ENCODE results near the gene SPATA13. TPM values are rescaled to one million over a fixed set of nuclear protein-coding genes. Genes with fewer than 3 reads are reported as not detected.

SPATA13 gene
- total RNA-seq, 3 donors from 2014 or later = 6.6 to 84.7 (median 58.7) TPM

- Histone ChIP-seq H3K4me1 (no peaks in the 10 kb centered on the region), H3K36me3 (peaks cover 5% of the 10 kb centered on the region), H3K4me3 (no peak overlapping the region), H3K27ac (no peak overlapping the region), H3K9me3 (no peaks in the 10 kb centered on the region), H3K27me3 (no peaks in the 10 kb centered on the region)
- TF ChIP-seq CTCF (IDR thresholded peaks at IDR 0.05) (no peak), POLR2AphosphoS5 (IDR thresholded peaks at IDR 0.05) (no peak), POLR2A (IDR thresholded peaks at IDR 0.05) (no peak)
- intact Hi-C loops (cut with DNase I; ENCODE audit: low total_unique reads) = no loop called here
- DNase-seq (ENCODE audit: low spot score in 2 of 2) = no peak
Observed at GRCh38 chr13:24301911-24302310, 141.4 kb downstream of the SPATA13 start.

GRCh38 chr13:24304620-24305019 lies 144.1 kb downstream of the SPATA13 start:
- TF ChIP-seq POLR2AphosphoS5 (IDR thresholded peaks at IDR 0.05) (no peak), CTCF (IDR thresholded peaks at IDR 0.05) (no peak)
- H3K36me3 ChIP-seq = no peaks in the 10 kb centered on the region
- no peak overlapping the region for H3K4me3 ChIP-seq
- H3K4me1 ChIP-seq = no peaks in the 10 kb centered on the region
- no peaks in the 10 kb centered on the region for H3K9me3 ChIP-seq
- intact Hi-C loops (cut with DNase I; ENCODE audit: low total_unique reads) = no loop called here
- H3K27ac ChIP-seq = no peak overlapping the region
- H3K27me3 ChIP-seq = no peaks in the 10 kb centered on the region
- DNase-seq (ENCODE audit: low spot score in 2 of 2) = no peak

- Histone ChIP-seq H3K9me3 (no peaks in the 10 kb centered on the region), H3K27ac (no peak overlapping the region), H3K4me1 (no peaks in the 10 kb centered on the region), H3K4me3 (no peak overlapping the region), H3K27me3 (no peaks in the 10 kb centered on the region), H3K36me3 (no peaks in the 10 kb centered on the region)
- intact Hi-C loops (cut with DNase I; ENCODE audit: low total_unique reads) = no loop called here
- DNase-seq (ENCODE audit: low spot score in 2 of 2) = no peak
- no peak for TF ChIP-seq POLR2AphosphoS5 (IDR thresholded peaks at IDR 0.05)
- no peak for TF ChIP-seq CTCF (IDR thresholded peaks at IDR 0.05)
- TF ChIP-seq POLR2A (IDR thresholded peaks at IDR 0.05) = no peak
Observed at GRCh38 chr13:24306632-24307031, 146.1 kb downstream of the SPATA13 start.

- H3K27me3 ChIP-seq = no peaks in the 10 kb centered on the region
- no peaks in the 10 kb centered on the region for H3K9me3 ChIP-seq
- peak overlapping the region in 1 of 2 donors; percentile 16 for H3K27ac ChIP-seq
- no peaks in the 10 kb centered on the region for H3K4me1 ChIP-seq
- no peak for TF ChIP-seq POLR2A (IDR thresholded peaks at IDR 0.05)
- no peak for TF ChIP-seq CTCF (IDR thresholded peaks at IDR 0.05)
- TF ChIP-seq POLR2AphosphoS5 (IDR thresholded peaks at IDR 0.05) = no peak
- H3K36me3 ChIP-seq = no peaks in the 10 kb centered on the region
- no peak for DNase-seq (ENCODE audit: low spot score in 2 of 2)
- intact Hi-C loops (cut with DNase I; ENCODE audit: low total_unique reads) = no loop called here
- no peak overlapping the region for H3K4me3 ChIP-seq
Observed at GRCh38 chr13:24307211-24308067, 146.9 kb downstream of the SPATA13 start.

GRCh38 chr13:24308068-24308445 lies 147.5 kb downstream of the SPATA13 start:
- H3K4me3 ChIP-seq = no peak overlapping the region
- TF ChIP-seq POLR2AphosphoS5 (IDR thresholded peaks at IDR 0.05) = no peak
- TF ChIP-seq POLR2A (IDR thresholded peaks at IDR 0.05) = no peak
- TF ChIP-seq CTCF (IDR thresholded peaks at IDR 0.05) = no peak
- intact Hi-C loops (cut with DNase I; ENCODE audit: low total_unique reads) = no loop called here
- H3K4me1 ChIP-seq = no peaks in the 10 kb centered on the region
- DNase-seq (ENCODE audit: low spot score in 2 of 2) = no peak
- H3K9me3 ChIP-seq = no peaks in the 10 kb centered on the region
- peak overlapping the region in 1 of 2 donors; percentile 9 for H3K27ac ChIP-seq
- H3K27me3 ChIP-seq = no peaks in the 10 kb centered on the region
- H3K36me3 ChIP-seq = no peaks in the 10 kb centered on the region
